HepG2 (cell line): Measurements from ENCODE around the gene CYTH1. TPM values are rescaled to one million over a fixed set of nuclear protein-coding genes. Genes with fewer than 3 reads are reported as not detected.

ENCODE experiments used
- ATF7 ChIP-seq, 2 experiments: fragments of 450-650 bp in 1 of 2; sonication (generic) in 1 of 2; formaldehyde crosslinking in 1 of 2; IDR thresholded peaks; 2 replicates each; pipeline versions ENCODE4 v1.4.0 to v1.6.1; 2016 to 2020; ENCODE audit warnings: antibody characterized with exemption in 1 of 2, mild to moderate bottlenecking in 1 of 2, missing genetic modification reagents in 1 of 2
- CBX1 ChIP-seq: IDR thresholded peaks from one replicate; pipeline ENCODE4 v1.6.1; 2016; ENCODE audit warnings: antibody characterized with exemption, low read depth
- CHD2 ChIP-seq: IDR thresholded peaks from 2 replicates; pipeline ENCODE4 v1.6.1; 2011; ENCODE audit warnings: low read depth, low read length, improper control_type of control experiment
- CREB1 ChIP-seq, 2 experiments: fragments of 450-650 bp in 1 of 2; IDR thresholded peaks; 2 replicates each; pipeline ENCODE4 v1.6.1; 2016 to 2017; ENCODE audit warnings: control low read depth in 1 of 2, mild to moderate bottlenecking in 1 of 2, missing compliant biosample characterization in 1 of 2, missing genetic modification characterization in 1 of 2
- FOXK1 ChIP-seq: sonication (generic); formaldehyde crosslinking; IDR thresholded peaks from 2 replicates; pipeline ENCODE4 v1.4.0; 2020; ENCODE audit warnings: low read depth, missing genetic modification reagents, borderline replicate concordance
- GZF1 ChIP-seq: sonication (generic); formaldehyde crosslinking; IDR thresholded peaks from 2 replicates; pipeline ENCODE4 v1.5.1; 2020; ENCODE audit warnings: mild to moderate bottlenecking, missing genetic modification reagents
- HNRNPL ChIP-seq: fragments of 200-400 bp; formaldehyde crosslinking; IDR thresholded peaks from 2 replicates; pipeline ENCODE4 v1.6.1; 2017; ENCODE audit warnings: mild to moderate bottlenecking, low read depth, low read length
- LCORL ChIP-seq, 2 experiments: fragments of 450-650 bp in 1 of 2; sonication (generic) in 1 of 2; formaldehyde crosslinking in 1 of 2; IDR thresholded peaks; 2 replicates each; pipeline versions ENCODE4 v1.5.0 to v1.6.1; 2017 to 2020; ENCODE audit warnings: antibody characterized with exemption in 1 of 2, missing genetic modification reagents in 1 of 2
- MAFK ChIP-seq, 2 experiments: IDR thresholded peaks in 1 of 2; conservative IDR thresholded peaks in 1 of 2; 2 replicates each; pipeline ENCODE4 v1.6.1; 2011; ENCODE audit warnings: improper control_type of control experiment in 2 of 2, low read length in 2 of 2
- MBD4 ChIP-seq: IDR thresholded peaks from 2 replicates; pipeline ENCODE4 v1.6.1; 2012; ENCODE audit warnings: low read length, inconsistent platforms, borderline replicate concordance
- NCOA1 ChIP-seq: sonication (generic); formaldehyde crosslinking; IDR thresholded peaks from 2 replicates; pipeline ENCODE4 v1.9.0; 2021; ENCODE audit warnings: missing genetic modification reagents
- POLR2AphosphoS2 ChIP-seq: IDR thresholded peaks from 2 replicates; pipeline ENCODE4 v1.6.1; 2011; ENCODE audit warnings: low read depth, low read length, improper control_type of control experiment
- RAD51 ChIP-seq: fragments of 450-650 bp; IDR thresholded peaks from 2 replicates; pipeline ENCODE4 v1.6.1; 2016; ENCODE audit warnings: borderline replicate concordance
- TBX2 ChIP-seq: sonication (generic); formaldehyde crosslinking; IDR thresholded peaks from 2 replicates; pipeline ENCODE4 v1.5.0; 2020; ENCODE audit warnings: missing genetic modification reagents, mild to moderate bottlenecking, borderline replicate concordance
- ZNF260 ChIP-seq: sonication (generic); formaldehyde crosslinking; IDR thresholded peaks from 2 replicates; pipeline ENCODE4 v1.4.0; 2020; ENCODE audit warnings: missing genetic modification reagents, low read depth, mild to moderate bottlenecking, borderline replicate concordance
- ZNF317 ChIP-seq: sonication (generic); formaldehyde crosslinking; IDR thresholded peaks from 2 replicates; pipeline ENCODE4 v1.5.0; 2020; ENCODE audit warnings: mild to moderate bottlenecking, missing genetic modification reagents
- polyA plus RNA-seq, 8 experiments: library from polyadenylated mRNA; depleted of rRNA in 3 of 8; stranded (reverse) in 7 of 8; unstranded in 1 of 8; fragments of >200 nt; fragmentation: Illumina TruSeq in 4 of 8; extraction: Trizol in 4 of 8; gene quantifications; 2 replicates each; pipeline versions ENCODE4 v1.2.1 to v1.2.3, GENCODE V29; 2011 to 2016; ENCODE audit warnings: low read depth in 4 of 8, missing spikeins in 1 of 8, mixed read lengths in 1 of 8; ENCODE audit not compliant: insufficient read depth in 1 of 8
- total RNA-seq, 5 experiments: library from RNA; depleted of rRNA; stranded (reverse); fragments of >200 nt; fragmentation: Illumina TruSeq; extraction: Trizol; gene quantifications; 2 replicates each; pipeline ENCODE4 v1.2.3, GENCODE V29; 2016; ENCODE audit warnings: low read depth in 1 of 5
- TF ChIP-seq, protein P1 (sequence below): sonication (generic); formaldehyde crosslinking; IDR thresholded peaks from 2 replicates; pipeline ENCODE4 v1.5.0; 2020; ENCODE audit warnings: missing genetic modification reagents
- TF ChIP-seq, protein P2 (sequence below): sonication (generic); formaldehyde crosslinking; IDR thresholded peaks from 2 replicates; pipeline ENCODE4 v1.4.0; 2020; ENCODE audit warnings: missing genetic modification reagents, borderline replicate concordance
- TF ChIP-seq, protein P3 (sequence below): IDR thresholded peaks from 2 replicates; pipeline ENCODE4 v1.4.0; 2020; ENCODE audit warnings: mild to moderate bottlenecking, missing genetic modification reagents
- TF ChIP-seq, protein P4 (sequence below): IDR thresholded peaks from 2 replicates; pipeline ENCODE4 v1.6.1; 2016; ENCODE audit warnings: low read depth, borderline replicate concordance

The CYTH1 gene
- total and polyA plus RNA-seq, 2 of the 13 experiments (the other 11 are each of a cell fraction or from before 2014, with no cell fraction given) = 20.1 to 48.9 TPM

DNA sequence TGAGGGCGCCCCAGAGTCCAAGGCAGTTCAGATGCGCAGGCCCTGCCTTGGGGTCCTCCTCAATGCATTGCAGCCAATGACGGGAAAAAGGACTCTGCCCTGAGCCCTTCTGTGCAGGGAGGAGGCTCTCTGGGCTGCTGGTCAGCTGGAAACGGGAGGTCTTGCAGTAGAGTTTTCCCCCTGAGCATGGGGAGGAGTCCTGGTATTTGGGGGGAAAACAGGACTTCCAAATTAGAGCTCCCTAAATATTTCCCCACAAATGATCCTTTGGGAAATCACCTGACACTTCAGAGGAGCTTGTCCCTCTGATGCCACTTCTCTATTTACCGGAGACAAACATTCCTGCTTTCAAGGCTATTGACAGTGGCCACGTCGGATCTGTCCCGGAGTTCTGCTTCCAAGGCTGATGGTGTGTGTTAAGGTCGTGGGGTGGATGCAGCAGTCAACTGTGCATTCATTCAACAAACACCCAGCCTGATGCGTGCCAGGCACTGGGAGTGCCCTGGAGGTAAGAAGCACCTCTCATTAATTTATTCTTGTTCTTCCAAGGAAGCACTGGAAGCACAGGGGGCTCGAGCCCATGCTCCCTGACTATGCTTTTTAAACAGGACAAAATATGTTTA lies 131.9 kb downstream of the CYTH1 start (continued):
- TF ChIP-seq, protein P1, sequence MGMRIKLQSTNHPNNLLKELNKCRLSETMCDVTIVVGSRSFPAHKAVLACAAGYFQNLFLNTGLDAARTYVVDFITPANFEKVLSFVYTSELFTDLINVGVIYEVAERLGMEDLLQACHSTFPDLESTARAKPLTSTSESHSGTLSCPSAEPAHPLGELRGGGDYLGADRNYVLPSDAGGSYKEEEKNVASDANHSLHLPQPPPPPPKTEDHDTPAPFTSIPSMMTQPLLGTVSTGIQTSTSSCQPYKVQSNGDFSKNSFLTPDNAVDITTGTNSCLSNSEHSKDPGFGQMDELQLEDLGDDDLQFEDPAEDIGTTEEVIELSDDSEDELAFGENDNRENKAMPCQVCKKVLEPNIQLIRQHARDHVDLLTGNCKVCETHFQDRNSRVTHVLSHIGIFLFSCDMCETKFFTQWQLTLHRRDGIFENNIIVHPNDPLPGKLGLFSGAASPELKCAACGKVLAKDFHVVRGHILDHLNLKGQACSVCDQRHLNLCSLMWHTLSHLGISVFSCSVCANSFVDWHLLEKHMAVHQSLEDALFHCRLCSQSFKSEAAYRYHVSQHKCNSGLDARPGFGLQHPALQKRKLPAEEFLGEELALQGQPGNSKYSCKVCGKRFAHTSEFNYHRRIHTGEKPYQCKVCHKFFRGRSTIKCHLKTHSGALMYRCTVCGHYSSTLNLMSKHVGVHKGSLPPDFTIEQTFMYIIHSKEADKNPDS = no peak
- TF ChIP-seq, protein P2, sequence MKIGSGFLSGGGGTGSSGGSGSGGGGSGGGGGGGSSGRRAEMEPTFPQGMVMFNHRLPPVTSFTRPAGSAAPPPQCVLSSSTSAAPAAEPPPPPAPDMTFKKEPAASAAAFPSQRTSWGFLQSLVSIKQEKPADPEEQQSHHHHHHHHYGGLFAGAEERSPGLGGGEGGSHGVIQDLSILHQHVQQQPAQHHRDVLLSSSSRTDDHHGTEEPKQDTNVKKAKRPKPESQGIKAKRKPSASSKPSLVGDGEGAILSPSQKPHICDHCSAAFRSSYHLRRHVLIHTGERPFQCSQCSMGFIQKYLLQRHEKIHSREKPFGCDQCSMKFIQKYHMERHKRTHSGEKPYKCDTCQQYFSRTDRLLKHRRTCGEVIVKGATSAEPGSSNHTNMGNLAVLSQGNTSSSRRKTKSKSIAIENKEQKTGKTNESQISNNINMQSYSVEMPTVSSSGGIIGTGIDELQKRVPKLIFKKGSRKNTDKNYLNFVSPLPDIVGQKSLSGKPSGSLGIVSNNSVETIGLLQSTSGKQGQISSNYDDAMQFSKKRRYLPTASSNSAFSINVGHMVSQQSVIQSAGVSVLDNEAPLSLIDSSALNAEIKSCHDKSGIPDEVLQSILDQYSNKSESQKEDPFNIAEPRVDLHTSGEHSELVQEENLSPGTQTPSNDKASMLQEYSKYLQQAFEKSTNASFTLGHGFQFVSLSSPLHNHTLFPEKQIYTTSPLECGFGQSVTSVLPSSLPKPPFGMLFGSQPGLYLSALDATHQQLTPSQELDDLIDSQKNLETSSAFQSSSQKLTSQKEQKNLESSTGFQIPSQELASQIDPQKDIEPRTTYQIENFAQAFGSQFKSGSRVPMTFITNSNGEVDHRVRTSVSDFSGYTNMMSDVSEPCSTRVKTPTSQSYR (CRISPR knock-in tag) = peak; percentile 77
- TF ChIP-seq ZNF260 (CRISPR knock-in tag) = no peak
- TF ChIP-seq FOXK1 (CRISPR knock-in tag) = peak; percentile 96
- TF ChIP-seq, protein P3, sequence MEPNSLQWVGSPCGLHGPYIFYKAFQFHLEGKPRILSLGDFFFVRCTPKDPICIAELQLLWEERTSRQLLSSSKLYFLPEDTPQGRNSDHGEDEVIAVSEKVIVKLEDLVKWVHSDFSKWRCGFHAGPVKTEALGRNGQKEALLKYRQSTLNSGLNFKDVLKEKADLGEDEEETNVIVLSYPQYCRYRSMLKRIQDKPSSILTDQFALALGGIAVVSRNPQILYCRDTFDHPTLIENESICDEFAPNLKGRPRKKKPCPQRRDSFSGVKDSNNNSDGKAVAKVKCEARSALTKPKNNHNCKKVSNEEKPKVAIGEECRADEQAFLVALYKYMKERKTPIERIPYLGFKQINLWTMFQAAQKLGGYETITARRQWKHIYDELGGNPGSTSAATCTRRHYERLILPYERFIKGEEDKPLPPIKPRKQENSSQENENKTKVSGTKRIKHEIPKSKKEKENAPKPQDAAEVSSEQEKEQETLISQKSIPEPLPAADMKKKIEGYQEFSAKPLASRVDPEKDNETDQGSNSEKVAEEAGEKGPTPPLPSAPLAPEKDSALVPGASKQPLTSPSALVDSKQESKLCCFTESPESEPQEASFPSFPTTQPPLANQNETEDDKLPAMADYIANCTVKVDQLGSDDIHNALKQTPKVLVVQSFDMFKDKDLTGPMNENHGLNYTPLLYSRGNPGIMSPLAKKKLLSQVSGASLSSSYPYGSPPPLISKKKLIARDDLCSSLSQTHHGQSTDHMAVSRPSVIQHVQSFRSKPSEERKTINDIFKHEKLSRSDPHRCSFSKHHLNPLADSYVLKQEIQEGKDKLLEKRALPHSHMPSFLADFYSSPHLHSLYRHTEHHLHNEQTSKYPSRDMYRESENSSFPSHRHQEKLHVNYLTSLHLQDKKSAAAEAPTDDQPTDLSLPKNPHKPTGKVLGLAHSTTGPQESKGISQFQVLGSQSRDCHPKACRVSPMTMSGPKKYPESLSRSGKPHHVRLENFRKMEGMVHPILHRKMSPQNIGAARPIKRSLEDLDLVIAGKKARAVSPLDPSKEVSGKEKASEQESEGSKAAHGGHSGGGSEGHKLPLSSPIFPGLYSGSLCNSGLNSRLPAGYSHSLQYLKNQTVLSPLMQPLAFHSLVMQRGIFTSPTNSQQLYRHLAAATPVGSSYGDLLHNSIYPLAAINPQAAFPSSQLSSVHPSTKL = peak; percentile 99
- peak; percentile 99 for TF ChIP-seq LCORL (IDR thresholded peaks at IDR 0.05)
- TF ChIP-seq LCORL (CRISPR knock-in tag; IDR thresholded peaks at IDR 0.05) = peak; percentile 100
- peak; percentile 95 for TF ChIP-seq MBD4
- TF ChIP-seq HNRNPL = no peak
- peak; percentile 93 for TF ChIP-seq CBX1
- peak; percentile 79 for TF ChIP-seq CREB1 (IDR thresholded peaks at IDR 0.05)
- TF ChIP-seq CREB1 (CRISPR knock-in tag; IDR thresholded peaks at IDR 0.05) = peak; percentile 69
- TF ChIP-seq POLR2AphosphoS2 = no peak
- TF ChIP-seq ZNF317 (CRISPR knock-in tag) = peak; percentile 65; the same call in 1 of the 2 replicates
- no peak for TF ChIP-seq MAFK (conservative IDR thresholded peaks at IDR 0.05 in 1 of 2, IDR thresholded peaks at IDR 0.05 in 1 of 2; ENCODE audit: low read length in 2 of 2)
- TF ChIP-seq GZF1 (CRISPR knock-in tag) = no peak
- TF ChIP-seq CHD2 = 0 out of 2 replicates have a peak, but pooled peaks have one; percentile 21
- TF ChIP-seq TBX2 (CRISPR knock-in tag) = peak; percentile 99
- TF ChIP-seq RAD51 = no peak
- TF ChIP-seq, protein P4, sequence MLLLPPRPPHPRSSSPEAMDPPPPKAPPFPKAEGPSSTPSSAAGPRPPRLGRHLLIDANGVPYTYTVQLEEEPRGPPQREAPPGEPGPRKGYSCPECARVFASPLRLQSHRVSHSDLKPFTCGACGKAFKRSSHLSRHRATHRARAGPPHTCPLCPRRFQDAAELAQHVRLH (CRISPR knock-in tag) = peak; percentile 91; the same call in 1 of the 2 replicates
- peak; percentile 75; the same call in 1 of the 2 replicates for TF ChIP-seq NCOA1 (CRISPR knock-in tag)
- no peak for TF ChIP-seq ATF7 (IDR thresholded peaks at IDR 0.05)
- TF ChIP-seq ATF7 (CRISPR knock-in tag; IDR thresholded peaks at IDR 0.05) = 0 out of 2 replicates have a peak, but pooled peaks have one; percentile 67
